Loucy (cell line): ENCODE measurements around the gene FLRT2.

ENCODE experiments used
- H2AFZ ChIP-seq: fragments of 200-600 bp; sonication (generic); 2 replicates; pipeline ENCODE4 v1.6.0; 2016; ENCODE audit warnings: antibody characterized with exemption, mild to moderate bottlenecking, low read length, moderate library complexity
- H3F3A ChIP-seq: fragments of 200-600 bp; 2 replicates; pipeline ENCODE4 v1.6.0; 2016; ENCODE audit warnings: antibody characterized with exemption, low read depth, mild to moderate bottlenecking
- H3K27me3 ChIP-seq: fragments of 200-600 bp; sonication (generic); 2 replicates; pipeline ENCODE4 v1.6.1; 2014; ENCODE audit warnings: low read length, mild to moderate bottlenecking; ENCODE audit not compliant: insufficient read depth, poor library complexity, severe bottlenecking
- H3K36me3 ChIP-seq: fragments of 200-600 bp; sonication (generic); 2 replicates; pipeline ENCODE4 v1.6.1; 2016; ENCODE audit warnings: low read length; ENCODE audit not compliant: insufficient read depth
- H3K4me1 ChIP-seq: fragments of 200-600 bp; sonication (generic); 2 replicates; pipeline ENCODE4 v1.5.1; 2014; ENCODE audit warnings: low read length, mild to moderate bottlenecking; ENCODE audit not compliant: insufficient read depth, poor library complexity, severe bottlenecking
- H3K4me2 ChIP-seq: fragments of 200-600 bp; sonication (generic); 2 replicates; pipeline ENCODE4 v1.6.0; 2014; ENCODE audit warnings: antibody characterized with exemption, low read length, low read depth, mild to moderate bottlenecking; ENCODE audit not compliant: poor library complexity, severe bottlenecking
- H3K4me3 ChIP-seq: fragments of 200-600 bp; sonication (generic); 2 replicates; pipeline ENCODE4 v1.5.1; 2014; ENCODE audit warnings: low read length, mild to moderate bottlenecking, mixed read lengths; ENCODE audit not compliant: poor library complexity, severe bottlenecking
- H3K79me2 ChIP-seq: fragments of 200-600 bp; sonication (generic); 2 replicates; pipeline ENCODE4 v1.6.1; 2014; ENCODE audit warnings: low read length; ENCODE audit not compliant: insufficient read depth
- H3K9ac ChIP-seq: fragments of 200-600 bp; sonication (generic); 2 replicates; pipeline ENCODE4 v1.6.0; 2014; ENCODE audit warnings: mild to moderate bottlenecking, low read depth, low read length, moderate library complexity; ENCODE audit not compliant: poor library complexity, severe bottlenecking
- H3K9me2 ChIP-seq: fragments of 200-600 bp; sonication (generic); replicated peaks from 2 replicates; pipeline ENCODE4 v1.6.1; 2016; ENCODE audit warnings: low read depth, low read length, mixed read lengths
- H3K9me3 ChIP-seq: fragments of 200-600 bp; sonication (generic); 2 replicates; pipeline ENCODE4 v1.6.1; 2014; ENCODE audit warnings: mild to moderate bottlenecking, antibody characterized with exemption, low read length, low read depth; ENCODE audit not compliant: insufficient read depth
- H4K20me1 ChIP-seq: fragments of 200-600 bp; sonication (generic); 2 replicates; pipeline ENCODE4 v1.6.0; 2014; ENCODE audit warnings: antibody characterized with exemption, low read length, mild to moderate bottlenecking; ENCODE audit not compliant: insufficient read depth, poor library complexity, severe bottlenecking
- EZH2phosphoT487 ChIP-seq: fragments of 200-600 bp; IDR thresholded peaks from 2 replicates; pipeline ENCODE4 v1.6.1; 2018; ENCODE audit warnings: antibody characterized with exemption, mild to moderate bottlenecking, moderate library complexity, borderline replicate concordance
- TF ChIP-seq, protein P1 (sequence below): fragments of 200-600 bp; sonication (generic); conservative IDR thresholded peaks from 2 replicates; pipeline ENCODE4 v1.5.1; 2014; ENCODE audit warnings: mild to moderate bottlenecking, antibody characterized with exemption, low read length

The FLRT2 gene

GRCh38 chr14:85554106-85554505 is 24.2 kb downstream of the FLRT2 start:
- no peaks in the 10 kb centered on the region for H3F3A ChIP-seq
- no peak overlapping the region for H3K9ac ChIP-seq
- no peak overlapping the region for H2AFZ ChIP-seq
- H3K4me3 ChIP-seq: no peak overlapping the region
- H3K79me2 ChIP-seq: no peaks in the 10 kb centered on the region
- no peaks in the 10 kb centered on the region for H3K9me3 ChIP-seq
- H3K9me2 ChIP-seq: no peaks in the 10 kb centered on the region
- no peaks in the 10 kb centered on the region for H3K27me3 ChIP-seq
- H3K4me2 ChIP-seq: no peak overlapping the region
- no peaks in the 10 kb centered on the region for H3K36me3 ChIP-seq
- TF ChIP-seq EZH2phosphoT487: no peak
- TF ChIP-seq, protein P1, sequence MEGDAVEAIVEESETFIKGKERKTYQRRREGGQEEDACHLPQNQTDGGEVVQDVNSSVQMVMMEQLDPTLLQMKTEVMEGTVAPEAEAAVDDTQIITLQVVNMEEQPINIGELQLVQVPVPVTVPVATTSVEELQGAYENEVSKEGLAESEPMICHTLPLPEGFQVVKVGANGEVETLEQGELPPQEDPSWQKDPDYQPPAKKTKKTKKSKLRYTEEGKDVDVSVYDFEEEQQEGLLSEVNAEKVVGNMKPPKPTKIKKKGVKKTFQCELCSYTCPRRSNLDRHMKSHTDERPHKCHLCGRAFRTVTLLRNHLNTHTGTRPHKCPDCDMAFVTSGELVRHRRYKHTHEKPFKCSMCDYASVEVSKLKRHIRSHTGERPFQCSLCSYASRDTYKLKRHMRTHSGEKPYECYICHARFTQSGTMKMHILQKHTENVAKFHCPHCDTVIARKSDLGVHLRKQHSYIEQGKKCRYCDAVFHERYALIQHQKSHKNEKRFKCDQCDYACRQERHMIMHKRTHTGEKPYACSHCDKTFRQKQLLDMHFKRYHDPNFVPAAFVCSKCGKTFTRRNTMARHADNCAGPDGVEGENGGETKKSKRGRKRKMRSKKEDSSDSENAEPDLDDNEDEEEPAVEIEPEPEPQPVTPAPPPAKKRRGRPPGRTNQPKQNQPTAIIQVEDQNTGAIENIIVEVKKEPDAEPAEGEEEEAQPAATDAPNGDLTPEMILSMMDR: no peak
- no peaks in the 10 kb centered on the region for H3K4me1 ChIP-seq
- H4K20me1 ChIP-seq: no peaks in the 10 kb centered on the region

GRCh38 chr14:85556267-85556666 is 26.3 kb downstream of the FLRT2 start:
- Histone ChIP-seq H3K9me2 (no peaks in the 10 kb centered on the region), H3K4me2 (no peak overlapping the region), H3K79me2 (no peaks in the 10 kb centered on the region), H4K20me1 (no peaks in the 10 kb centered on the region), H3K27me3 (no peaks in the 10 kb centered on the region), H3K36me3 (no peaks in the 10 kb centered on the region), H3K9me3 (no peaks in the 10 kb centered on the region), H3K4me1 (no peaks in the 10 kb centered on the region), H2AFZ (no peak overlapping the region), H3K4me3 (no peak overlapping the region), H3K9ac (no peak overlapping the region), H3F3A (no peaks in the 10 kb centered on the region)
- no peak for TF ChIP-seq EZH2phosphoT487
- TF ChIP-seq, protein P1: no peak

GRCh38 chr14:85558505-85558904 is 28.6 kb downstream of the FLRT2 start:
- no peaks in the 10 kb centered on the region for H3F3A ChIP-seq
- H3K9me3 ChIP-seq: no peaks in the 10 kb centered on the region
- H3K79me2 ChIP-seq: no peaks in the 10 kb centered on the region
- no peaks in the 10 kb centered on the region for H3K9me2 ChIP-seq
- no peak overlapping the region for H3K4me2 ChIP-seq
- no peaks in the 10 kb centered on the region for H3K27me3 ChIP-seq
- no peak overlapping the region for H2AFZ ChIP-seq
- no peaks in the 10 kb centered on the region for H4K20me1 ChIP-seq
- TF ChIP-seq, protein P1: no peak
- no peak for TF ChIP-seq EZH2phosphoT487
- H3K4me1 ChIP-seq: no peaks in the 10 kb centered on the region
- H3K36me3 ChIP-seq: no peaks in the 10 kb centered on the region
- no peak overlapping the region for H3K9ac ChIP-seq
- no peak overlapping the region for H3K4me3 ChIP-seq
